ENCODE results near the gene YWHAG.

DNA sequence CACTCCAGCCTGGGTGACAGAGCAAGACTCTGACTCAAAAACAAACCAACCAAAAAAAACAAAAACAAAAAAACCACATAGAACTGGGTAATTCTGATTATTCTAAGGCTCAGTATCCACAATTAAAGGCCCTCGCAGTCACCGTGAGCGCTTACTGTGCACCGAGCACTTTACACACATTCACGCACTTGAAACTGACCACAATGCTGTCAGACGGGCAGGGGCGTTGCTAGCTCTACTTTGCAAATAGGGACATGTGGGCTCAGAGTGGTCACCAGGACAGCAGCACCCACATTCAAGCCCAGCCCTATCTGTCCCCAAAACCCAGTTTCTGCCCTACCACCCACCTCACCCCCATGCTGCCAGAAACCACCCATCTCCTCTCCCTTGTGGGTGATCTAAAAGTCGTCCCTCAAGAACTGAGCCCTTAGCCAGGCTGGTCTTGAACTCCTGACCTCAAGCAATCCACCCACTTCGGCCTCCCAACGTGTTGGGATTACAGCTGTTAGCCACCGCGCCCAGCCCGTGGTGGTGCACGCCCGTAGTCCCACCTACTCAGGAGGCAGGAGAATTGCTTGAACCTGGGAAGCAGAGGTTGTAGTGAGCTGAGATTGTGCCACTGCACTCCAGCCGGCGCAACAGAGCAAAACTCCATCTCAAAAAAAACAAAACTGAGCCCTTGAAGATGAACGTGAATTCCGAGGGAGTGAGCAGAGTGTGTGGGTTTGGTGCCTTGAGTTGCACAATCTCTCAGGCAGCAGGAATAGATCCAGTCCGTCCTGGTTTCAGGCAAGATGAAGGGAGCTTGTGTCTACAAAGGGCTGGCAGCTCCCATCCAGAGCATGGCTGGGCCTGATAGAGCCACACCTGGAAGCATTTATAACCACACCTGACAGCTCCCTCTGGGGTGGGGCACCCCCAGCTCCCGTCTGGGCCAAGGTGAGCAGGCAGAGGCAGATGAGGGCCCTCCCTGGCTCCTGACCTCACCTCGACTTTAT lies 61.7 kb downstream of the YWHAG start:
- TF ChIP-seq CREB1 (IDR thresholded peaks at IDR 0.05; ENCODE audit: low read depth) (no peak), RAD21 (IDR thresholded peaks at IDR 0.05; ENCODE audit: low read depth) (no peak), EGR1 (IDR thresholded peaks at IDR 0.05) (no peak), EP300 (IDR thresholded peaks at IDR 0.05; ENCODE audit: borderline replicate concordance) (0 out of 2 replicates have a peak, but pooled peaks have one; percentile 45), YY1 (IDR thresholded peaks at IDR 0.05; ENCODE audit: low read depth) (no peak)
- TF ChIP-seq, protein P1, sequence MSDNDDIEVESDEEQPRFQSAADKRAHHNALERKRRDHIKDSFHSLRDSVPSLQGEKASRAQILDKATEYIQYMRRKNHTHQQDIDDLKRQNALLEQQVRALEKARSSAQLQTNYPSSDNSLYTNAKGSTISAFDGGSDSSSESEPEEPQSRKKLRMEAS (IDR thresholded peaks at IDR 0.05): no peak
- TF ChIP-seq, protein P2, sequence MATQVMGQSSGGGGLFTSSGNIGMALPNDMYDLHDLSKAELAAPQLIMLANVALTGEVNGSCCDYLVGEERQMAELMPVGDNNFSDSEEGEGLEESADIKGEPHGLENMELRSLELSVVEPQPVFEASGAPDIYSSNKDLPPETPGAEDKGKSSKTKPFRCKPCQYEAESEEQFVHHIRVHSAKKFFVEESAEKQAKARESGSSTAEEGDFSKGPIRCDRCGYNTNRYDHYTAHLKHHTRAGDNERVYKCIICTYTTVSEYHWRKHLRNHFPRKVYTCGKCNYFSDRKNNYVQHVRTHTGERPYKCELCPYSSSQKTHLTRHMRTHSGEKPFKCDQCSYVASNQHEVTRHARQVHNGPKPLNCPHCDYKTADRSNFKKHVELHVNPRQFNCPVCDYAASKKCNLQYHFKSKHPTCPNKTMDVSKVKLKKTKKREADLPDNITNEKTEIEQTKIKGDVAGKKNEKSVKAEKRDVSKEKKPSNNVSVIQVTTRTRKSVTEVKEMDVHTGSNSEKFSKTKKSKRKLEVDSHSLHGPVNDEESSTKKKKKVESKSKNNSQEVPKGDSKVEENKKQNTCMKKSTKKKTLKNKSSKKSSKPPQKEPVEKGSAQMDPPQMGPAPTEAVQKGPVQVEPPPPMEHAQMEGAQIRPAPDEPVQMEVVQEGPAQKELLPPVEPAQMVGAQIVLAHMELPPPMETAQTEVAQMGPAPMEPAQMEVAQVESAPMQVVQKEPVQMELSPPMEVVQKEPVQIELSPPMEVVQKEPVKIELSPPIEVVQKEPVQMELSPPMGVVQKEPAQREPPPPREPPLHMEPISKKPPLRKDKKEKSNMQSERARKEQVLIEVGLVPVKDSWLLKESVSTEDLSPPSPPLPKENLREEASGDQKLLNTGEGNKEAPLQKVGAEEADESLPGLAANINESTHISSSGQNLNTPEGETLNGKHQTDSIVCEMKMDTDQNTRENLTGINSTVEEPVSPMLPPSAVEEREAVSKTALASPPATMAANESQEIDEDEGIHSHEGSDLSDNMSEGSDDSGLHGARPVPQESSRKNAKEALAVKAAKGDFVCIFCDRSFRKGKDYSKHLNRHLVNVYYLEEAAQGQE (IDR thresholded peaks at IDR 0.05; ENCODE audit: low read depth): no peak
